Gastrocnemius medialis (tissue), 4 donors: ENCODE results near the gene HIPK2.

Experiments
- POLR2A ChIP-seq, 2 donors: fragments of 450-650 bp; IDR thresholded peaks; one replicate each; pipeline ENCODE4 v1.6.1; 2017; ENCODE audit warnings: antibody characterized with exemption in 2 of 2, mild to moderate bottlenecking in 2 of 2, moderate library complexity in 2 of 2
- TF ChIP-seq, protein P1 (sequence below), 5 experiments: fragments of 450-650 bp in 3 of 5; fragments of 200-600 bp in 2 of 5; sonication (generic) in 2 of 5; IDR thresholded peaks in 4 of 5; conservative IDR thresholded peaks in 1 of 5; 1 replicate in 4 of 5; 2 replicates in 1 of 5; pipeline ENCODE4 v1.5.1; 2016 to 2019; ENCODE audit warnings: antibody characterized with exemption in 5 of 5, mild to moderate bottlenecking in 3 of 5, moderate library complexity in 3 of 5

DNA sequence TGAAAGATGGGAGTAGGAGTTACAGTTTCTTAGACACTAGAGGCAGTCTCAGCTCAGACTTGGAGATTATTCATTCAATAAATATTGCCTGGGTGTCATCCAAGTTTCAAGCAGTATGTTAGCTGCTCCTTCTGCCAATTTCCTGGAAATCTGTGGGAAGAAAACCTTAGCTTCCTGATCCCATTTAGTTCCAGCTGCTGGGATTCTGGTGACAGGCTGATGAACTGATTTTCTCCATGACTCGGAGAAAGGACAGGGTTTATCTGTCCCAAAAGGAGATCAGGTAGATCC lies 158.5 kb downstream of the HIPK2 start:
- TF ChIP-seq, protein P1, sequence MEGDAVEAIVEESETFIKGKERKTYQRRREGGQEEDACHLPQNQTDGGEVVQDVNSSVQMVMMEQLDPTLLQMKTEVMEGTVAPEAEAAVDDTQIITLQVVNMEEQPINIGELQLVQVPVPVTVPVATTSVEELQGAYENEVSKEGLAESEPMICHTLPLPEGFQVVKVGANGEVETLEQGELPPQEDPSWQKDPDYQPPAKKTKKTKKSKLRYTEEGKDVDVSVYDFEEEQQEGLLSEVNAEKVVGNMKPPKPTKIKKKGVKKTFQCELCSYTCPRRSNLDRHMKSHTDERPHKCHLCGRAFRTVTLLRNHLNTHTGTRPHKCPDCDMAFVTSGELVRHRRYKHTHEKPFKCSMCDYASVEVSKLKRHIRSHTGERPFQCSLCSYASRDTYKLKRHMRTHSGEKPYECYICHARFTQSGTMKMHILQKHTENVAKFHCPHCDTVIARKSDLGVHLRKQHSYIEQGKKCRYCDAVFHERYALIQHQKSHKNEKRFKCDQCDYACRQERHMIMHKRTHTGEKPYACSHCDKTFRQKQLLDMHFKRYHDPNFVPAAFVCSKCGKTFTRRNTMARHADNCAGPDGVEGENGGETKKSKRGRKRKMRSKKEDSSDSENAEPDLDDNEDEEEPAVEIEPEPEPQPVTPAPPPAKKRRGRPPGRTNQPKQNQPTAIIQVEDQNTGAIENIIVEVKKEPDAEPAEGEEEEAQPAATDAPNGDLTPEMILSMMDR (IDR thresholded peaks at IDR 0.05 in 4 of 5, conservative IDR thresholded peaks at IDR 0.05 in 1 of 5): no peak
- TF ChIP-seq POLR2A (IDR thresholded peaks at IDR 0.05): no peak
